HG03432 (cell line): Measurements from ENCODE around the gene VPREB1.
"Not testable (repeated sequence)": the region's sequence is repeated elsewhere in the genome, so short reads cannot be mapped to it uniquely, and the experiment has no call there.

ENCODE experiments used
- ATAC-seq: cut with Tn5 transposase; IDR thresholded peaks from one replicate; pipeline ENCODE4 v1.9.1; 2021; ENCODE audit warnings: mild to moderate bottlenecking, moderate library complexity; ENCODE audit not compliant: unreplicated experiment

The VPREB1 gene

DNA sequence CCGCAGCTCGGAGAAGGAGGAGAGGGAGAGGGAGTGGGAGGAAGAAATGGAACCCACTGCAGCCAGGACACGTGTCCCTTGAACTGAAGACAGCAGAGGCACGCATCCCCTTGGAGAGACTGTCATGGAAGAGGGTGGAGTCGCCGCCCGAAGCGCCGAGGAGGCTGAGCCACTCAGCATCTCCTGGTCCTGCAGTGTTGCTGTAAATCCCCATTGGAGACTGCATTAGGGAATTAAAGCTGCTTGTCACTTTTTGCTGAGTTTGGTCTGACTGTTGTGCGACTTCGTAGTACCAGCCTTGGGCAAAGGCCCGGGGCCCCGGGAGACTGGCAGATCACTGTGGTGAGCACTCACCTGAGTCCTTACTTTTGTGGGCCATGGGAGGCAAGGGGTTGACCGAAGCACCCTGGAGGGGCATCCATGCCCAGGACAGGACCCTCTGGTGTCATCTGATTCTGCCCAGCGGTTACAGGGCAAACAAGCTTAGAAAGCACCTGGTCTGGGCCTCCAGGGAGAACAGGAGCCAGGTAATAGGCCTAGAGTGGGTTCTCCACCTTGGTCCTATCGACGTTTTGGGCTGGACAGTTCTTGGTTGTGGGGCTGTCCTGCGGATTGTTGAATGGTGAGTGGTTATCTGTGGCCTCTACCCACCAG lies 797 bp downstream of the VPREB1 start:
- ATAC-seq: no peak

DNA sequence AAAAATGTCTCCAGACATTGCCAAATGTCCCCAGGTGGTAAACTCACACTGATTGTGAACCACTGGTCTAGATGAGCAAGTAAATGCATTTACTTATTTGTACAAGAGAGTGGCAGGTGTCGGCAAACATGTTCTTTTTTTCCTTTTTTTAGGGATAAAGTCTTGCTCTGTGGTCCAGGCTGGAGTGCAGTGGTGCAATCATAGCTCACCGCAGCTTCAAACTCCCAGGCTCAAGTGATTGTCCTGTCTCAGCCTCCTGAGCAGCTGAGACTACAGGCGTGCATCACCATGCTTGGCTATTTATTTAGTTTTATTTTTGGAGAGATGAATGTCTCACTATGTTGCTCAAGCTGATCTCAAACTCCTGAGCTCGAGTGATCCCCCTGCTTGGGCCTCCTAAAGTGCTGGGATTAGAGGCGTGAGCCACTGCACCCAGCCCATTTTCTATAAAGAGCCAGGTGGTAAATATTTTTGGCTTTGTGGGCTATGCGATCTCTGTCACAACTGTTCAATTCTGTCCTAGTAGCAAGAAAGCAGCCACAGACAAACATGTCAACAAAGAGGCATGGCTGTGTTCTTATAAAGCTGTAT lies 1.4 kb downstream of the VPREB1 start:
- no peak for ATAC-seq

DNA sequence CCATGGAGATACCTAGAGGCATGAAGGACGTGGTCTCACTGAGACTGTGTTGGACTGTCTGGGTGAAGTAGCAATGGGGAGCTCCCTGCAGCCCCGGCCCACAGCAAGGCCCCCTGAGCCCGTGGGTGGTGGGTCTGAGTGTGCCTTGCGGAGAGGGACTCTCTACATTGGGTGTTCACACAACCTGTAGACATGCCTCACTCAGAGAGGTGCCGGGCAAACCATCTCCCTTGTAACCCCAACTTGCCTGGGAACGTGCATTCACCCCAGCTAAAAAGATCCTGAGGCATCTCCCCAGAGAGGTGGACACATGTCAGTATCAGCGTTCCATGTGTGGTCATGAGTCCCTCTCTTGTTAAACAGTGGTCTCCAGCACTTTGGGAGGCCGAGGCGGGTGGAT lies 2.1 kb downstream of the VPREB1 start:
- no peak for ATAC-seq

DNA sequence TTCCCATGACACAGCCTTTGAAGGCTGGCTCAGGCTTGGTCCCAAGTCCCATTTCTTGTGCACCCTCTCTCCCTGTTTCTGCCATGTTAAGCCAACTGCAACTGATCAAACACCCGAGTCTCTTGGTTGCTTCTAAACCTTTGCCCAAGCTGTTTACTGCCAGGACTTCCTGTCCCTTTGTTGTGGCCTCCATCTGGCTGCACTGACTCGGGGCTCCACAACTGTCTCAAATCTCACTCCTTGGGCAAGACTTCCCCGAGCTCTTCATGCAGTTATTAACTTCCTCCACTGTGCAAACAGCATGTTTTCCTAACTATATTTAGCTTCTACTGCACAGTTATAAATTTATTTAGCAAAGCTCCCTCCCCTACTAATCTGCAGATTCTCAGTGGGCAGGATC lies 4.3 kb downstream of the VPREB1 start:
- no peak for ATAC-seq

DNA sequence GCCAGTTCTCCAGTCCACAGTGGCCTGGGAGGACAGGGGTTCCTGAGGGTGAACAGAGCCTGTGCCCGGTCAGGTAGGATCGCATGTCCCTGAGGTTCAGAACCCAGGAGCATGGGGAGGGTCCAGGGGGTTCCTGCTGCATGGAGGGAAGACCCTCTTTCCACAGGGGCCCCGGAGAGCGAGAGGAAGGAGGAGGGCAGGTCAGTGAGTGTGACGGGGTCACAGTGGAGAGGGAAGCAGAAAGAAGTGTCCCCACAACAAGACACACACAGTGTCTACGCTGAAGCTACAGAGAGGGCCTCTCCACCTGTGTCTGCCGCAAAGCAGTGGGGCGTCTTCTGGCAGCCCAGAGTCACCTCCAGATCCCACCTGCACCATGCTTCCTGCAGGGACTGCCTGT lies 6.1 kb downstream of the VPREB1 start:
- not testable (repeated sequence) for ATAC-seq

DNA sequence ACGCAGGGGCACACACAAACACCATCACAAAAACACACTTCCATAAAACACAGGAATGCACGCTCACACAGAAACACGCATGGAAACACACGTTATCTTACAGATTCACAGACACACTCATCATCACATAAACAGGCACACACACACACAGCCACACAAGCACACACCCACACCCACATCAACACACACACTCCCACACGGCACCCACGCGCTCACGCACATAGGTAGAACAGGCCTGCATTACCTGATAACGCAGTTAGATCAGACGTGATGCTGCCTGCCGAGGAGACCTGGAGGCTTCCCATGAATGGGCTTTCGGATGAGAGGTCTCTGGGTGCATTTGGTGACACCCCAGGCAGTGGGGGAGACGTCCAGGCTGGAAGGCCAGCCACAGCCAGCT lies 11.5 kb downstream of the VPREB1 start:
- not testable (repeated sequence) for ATAC-seq

DNA sequence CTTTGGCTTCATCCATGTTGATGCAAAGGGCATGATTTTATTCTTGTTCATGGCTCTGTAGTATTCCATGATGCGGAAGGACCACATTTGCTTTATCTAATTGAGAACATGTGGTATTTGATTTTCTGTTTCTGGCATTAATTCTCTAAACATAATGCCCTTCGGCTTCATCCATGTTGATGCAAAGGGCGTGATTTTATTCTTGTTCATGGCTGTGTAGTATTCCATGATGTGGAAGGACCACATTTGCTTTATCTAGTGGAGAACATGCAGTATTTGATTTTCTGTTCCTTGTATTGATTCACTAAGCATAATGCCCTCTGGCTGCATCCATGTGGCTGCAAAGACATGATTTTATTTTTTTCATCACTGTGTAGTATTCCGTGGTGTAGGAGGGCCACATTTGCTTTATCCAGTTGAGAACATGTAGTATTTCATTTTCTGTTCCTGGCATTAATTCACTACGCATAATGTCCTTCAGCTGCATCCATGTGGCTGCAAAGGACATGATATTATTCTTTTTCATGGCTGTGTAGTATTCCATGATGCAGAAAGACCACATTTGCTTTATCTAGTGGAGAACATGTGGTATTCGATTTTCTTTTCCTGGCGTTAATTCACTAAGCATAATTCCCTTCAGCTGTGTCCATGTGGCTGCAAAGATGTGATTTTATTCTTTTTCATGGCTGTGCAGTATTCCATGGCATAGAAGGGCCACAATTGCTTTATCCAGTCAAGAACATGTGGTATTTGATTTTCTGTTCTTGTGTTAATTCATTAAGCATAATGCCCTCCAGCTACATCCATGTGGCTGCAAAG lies 14.2 kb downstream of the VPREB1 start:
- ATAC-seq: not testable (repeated sequence)

DNA sequence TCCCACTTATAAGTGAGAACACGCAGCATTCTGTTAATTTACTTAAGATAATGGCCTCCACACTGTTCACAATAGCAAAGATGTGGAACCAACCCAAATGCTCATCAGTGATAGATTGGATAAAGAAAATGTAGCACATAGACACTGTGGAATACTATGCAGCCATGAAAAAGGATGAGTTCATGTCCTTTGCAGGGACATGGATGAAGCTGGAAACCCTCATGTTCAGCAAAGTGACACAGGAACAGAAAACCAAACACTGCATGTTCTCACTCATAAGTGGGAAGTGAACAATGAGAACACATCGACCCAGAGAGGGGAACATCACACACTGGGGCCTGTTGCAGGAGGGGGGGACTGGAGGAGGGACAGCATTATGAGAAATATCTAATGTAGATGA lies 15.6 kb downstream of the VPREB1 start:
- ATAC-seq: not testable (repeated sequence)

DNA sequence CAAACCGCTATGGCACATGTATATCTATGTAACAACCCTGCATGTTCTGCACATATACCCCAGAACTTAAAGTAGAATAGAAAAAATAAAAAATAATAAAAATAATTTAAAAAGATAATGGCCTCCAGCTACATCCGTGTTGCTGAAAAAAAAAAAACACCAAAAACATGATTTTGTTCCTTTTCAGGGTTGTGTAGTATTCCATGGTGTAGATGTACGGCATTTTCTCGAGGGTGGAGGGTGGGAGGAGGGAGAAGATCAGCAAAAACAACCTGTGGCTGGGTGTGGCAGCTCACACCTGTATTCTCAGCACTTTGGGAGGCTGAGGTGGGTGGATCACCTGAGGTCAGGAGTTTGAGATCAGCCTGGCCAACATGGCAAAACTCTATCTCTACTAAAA lies 16.0 kb downstream of the VPREB1 start:
- ATAC-seq: not testable (repeated sequence)

DNA sequence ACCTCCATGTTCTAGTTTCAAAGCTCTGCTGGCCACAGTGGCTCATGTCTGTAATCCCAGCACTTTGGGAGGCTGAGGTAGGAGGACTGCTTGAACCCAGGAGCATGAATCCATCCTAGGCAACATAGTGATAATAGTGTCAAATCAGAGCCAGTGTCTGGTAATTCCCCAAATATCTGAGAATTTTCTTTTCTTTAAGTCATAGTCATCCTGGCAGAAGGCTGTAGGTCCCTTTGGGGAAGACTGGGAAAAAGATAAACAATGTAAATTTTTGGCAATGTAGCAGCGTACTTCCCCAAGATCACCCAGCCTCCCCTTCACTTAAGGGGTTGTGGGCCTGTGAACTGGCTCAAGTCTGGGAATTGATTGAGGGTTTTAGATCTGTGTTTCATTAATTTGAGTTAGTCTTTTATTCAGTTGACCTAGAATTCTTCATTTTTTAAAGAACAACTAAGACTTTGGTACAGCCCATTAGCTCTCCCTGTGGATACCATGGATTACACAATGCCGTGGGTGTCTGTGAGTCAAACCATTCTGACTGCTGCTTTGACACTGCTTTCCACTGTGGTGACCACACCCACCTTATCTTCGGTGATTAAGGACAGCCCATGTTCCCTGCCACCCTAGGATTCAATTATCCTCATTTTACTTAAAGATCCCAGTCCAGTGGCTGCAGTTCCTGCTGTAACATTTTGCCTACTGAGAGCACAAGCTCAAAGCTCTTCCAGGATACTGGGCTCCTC lies 17.9 kb downstream of the VPREB1 start:
- ATAC-seq: not testable (repeated sequence)

DNA sequence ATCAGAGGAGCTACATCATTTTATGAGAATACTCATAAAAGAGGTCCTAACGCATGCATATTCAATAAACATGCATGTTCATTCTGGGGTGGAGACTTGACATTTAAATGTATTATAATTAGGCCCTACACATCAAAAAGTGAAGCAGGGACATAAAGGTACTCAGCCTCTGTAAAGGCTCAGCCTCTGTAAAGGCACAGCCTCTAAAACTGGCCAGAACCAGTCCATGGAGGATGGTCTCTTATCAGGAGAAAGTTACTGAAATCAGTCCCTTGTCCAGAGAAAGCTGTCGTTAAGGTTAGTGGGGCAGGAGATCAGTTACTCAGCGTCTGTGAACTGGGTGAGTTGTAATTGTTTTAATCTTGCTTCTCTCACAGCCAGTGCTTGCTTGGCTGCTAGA lies 19.2 kb downstream of the VPREB1 start:
- not testable (repeated sequence) for ATAC-seq

DNA sequence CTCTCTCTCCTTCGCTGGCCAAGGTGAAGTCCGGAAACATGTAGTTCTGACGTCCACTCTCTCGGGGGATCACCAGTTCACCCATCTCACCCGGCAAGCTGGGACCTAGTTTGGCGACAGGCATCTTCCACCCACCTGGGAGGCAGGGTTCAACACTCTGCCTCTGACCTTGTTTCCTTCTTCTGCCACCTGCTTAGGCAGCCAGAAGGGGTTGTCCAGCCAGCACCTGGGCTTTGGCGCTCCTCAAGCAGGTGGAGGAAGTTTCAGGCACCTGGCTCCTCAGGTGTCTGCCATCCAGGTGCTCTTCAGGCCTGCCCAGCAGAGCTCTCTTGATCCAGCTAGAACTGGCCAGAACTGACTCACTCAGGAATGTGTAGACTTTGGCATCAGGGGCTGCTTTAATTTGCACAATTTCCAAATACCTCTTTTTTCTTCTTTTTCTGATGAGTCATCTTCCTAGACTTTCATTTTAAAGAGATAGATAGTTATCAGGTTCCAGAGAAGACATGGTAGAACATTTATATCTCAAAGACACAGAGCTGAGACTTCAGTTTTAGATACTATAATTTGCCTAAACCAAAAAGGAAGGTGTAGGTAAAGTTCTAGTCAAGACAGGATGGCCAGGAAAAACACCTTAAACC lies 25.6 kb downstream of the VPREB1 start:
- not testable (repeated sequence) for ATAC-seq

DNA sequence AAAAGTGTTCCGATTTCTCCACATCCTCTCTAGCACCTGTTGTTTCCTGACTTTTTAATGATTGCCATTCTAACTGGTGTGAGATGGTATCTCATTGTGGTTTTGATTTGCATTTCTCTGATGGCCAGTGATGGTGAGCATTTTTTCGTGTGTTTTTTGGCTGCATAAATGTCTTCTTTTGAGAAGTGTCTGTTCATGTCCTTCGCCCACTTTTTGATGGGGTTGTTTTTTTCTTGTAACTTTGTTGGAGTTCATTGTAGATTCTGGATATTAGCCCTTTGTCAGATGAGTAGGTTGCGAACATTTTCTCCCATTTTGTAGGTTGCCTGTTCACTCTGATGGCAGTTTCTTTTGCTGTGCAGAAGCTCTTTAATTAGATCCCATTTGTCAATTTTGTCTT lies 32.8 kb downstream of the VPREB1 start:
- ATAC-seq: not testable (repeated sequence)

DNA sequence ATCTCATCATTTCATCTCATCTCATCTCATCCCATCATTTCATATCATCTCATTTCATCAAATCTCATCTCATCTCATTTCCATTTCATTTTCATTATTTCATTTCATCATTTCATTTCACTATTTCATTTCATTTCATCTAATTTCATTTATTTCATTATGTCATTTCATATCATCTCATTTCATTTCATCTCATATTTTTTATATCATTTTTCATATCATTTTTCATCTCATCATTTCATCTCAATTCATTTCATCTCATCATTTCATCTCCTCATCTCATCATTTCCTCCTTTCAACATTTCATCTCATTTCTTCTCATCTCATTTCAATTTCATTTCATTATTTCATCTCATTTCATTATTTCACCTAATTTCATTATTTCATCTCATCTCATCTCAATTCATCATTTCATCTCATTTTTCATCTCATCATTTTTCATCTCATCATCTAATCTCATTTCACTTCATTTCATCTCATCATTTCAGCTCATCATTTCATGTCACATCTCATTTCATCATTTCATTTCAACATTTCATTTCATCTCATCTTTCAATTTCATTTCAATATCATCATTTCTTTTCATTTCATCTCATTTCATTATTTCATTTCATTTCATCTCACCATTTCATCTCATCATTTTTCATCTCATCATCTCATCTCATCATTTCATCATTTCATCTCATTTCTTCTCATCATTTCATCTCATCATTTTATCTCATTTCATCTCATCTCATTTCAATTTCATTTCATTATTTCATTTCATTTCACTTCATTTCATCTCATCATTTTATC lies 40.6 kb downstream of the VPREB1 start:
- ATAC-seq: not testable (repeated sequence)

DNA sequence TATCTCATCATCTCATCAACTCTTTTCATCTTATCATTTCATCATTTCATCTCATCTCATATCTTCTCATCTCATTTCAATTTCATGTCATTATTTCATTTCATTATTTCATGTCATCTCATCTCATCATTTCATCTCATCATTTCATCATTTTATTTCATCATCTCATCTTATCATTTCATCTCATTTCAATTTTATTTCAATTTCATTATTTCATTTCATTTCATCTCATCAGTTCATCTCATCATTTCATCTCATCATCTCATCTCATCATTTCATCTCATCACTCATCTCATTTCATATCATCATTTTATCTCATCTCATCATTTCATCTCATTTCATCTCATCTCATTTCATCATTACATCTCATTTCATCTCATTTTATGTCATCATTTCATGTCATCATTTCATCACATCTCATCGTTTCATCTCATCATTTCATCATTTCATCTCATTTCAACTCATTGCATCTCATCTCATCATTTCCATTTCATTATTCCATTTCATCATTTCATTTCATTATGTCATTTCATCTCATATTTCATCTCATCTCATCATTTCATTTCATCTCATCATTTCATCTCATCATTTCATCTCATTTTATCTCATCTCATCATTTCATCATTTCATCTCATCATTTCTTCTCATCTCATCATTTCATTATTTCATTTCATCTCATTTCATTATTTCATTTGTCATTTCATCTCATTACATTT lies 42.0 kb downstream of the VPREB1 start:
- ATAC-seq: not testable (repeated sequence)

DNA sequence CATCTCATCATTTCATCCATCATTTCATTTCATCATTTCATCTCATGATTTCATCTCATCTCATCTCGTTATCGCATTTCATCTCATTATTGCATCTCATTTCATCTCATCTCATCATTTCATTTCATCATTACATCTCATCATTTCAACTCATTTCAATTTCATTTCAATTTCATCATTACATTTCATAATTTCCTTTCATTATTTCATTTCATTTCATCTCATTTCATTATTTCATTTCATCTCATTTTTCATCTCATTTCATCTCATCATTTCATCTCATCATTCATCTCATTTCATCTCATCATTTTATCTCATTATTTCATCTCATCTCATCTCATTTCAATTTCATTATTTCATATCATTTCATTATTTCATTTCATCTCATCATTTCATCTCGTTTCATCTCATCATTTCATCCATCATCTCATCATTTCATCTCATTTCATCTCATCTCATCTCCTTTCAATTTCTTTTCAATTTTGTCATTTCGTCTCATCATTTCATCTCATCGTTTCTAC lies 42.6 kb downstream of the VPREB1 start:
- ATAC-seq: not testable (repeated sequence)

DNA sequence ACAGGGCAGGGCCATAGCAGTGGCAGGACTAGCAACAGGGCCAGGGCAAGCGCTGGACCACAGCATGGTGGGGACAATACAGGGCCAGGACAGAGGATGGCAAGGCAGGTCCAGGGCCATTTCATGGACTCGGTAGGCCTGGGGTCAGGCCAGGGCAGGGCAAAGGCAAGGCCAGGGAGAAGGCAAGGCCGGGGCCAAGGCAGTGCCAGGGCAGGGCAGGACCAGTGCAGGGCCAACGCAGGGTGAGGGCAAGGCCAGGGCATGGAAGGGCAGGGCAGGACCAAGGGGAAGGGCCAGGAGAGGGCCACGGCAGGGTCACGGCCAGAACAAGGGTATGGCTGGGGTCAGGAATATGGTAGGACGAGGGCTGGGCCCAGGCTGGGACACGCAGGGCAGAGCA lies 45.1 kb downstream of the VPREB1 start:
- not testable (repeated sequence) for ATAC-seq

DNA sequence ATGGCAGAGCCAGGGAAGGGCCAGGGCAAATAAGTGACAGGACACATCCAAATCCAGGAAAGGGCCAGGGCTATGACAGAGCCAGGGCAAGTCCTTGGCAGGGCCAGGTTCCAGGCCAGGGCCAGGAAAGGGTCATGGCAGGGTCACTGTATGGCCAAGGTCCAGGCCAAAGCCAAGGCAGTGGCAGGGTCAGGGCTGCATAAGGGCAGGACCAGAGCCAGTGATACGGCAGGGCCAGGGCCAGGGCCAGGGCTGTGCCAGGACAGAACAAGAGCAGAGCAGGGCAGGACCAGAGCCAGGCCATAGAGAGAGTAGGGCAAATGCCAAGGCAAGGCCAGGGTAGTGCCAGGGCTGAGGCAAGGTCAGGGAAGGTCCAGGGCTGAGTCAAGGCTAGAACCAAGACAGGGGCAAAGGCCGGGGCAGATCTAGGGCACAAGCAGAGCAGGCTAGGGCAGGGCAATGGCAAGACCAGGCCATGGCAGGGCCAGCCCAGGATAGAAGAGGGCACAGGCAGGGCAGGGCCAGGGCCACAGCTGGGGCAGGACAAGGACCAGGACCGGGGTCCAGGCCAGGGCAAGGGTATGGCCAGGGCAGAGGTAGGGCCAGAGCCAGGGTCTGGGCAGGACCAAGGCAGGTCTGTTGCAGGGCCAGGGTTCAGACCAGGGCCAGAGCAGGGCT lies 46.7 kb downstream of the VPREB1 start:
- ATAC-seq: not testable (repeated sequence)
